H7 (cell line): ENCODE data around the gene TRPV3. TPM values are rescaled to one million over a fixed set of nuclear protein-coding genes. Genes with fewer than 3 reads are reported as not detected.
"Not testable (repeated sequence)": the region's sequence is repeated elsewhere in the genome, so short reads cannot be mapped to it uniquely, and the experiment has no call there.

Source experiments
- DNase-seq: peaks from one replicate; pipeline ENCODE4 v3.0.0; 2012
- H3K27me3 ChIP-seq: 2 replicates; pipeline ENCODE4 v1.6.0; 2011; ENCODE audit warnings: mild to moderate bottlenecking, low read length; ENCODE audit not compliant: control insufficient read depth, insufficient read depth
- H3K36me3 ChIP-seq: replicated peaks from 2 replicates; pipeline ENCODE4 v1.5.1; 2011; ENCODE audit warnings: low read length; ENCODE audit not compliant: control insufficient read depth, insufficient read depth
- H3K4me3 ChIP-seq: 2 replicates; pipeline ENCODE4 v1.5.1; 2011; ENCODE audit warnings: low read depth, mild to moderate bottlenecking, control low read depth, low read length, moderate library complexity; ENCODE audit not compliant: insufficient read depth
- total RNA-seq: library from RNA; depleted of rRNA; stranded (reverse); fragments of >200 nt; shearing (Covaris generic); gene quantifications from 2 replicates; pipeline ENCODE4 v1.2.3, GENCODE V29; 2014

Gene TRPV3
- total RNA-seq, 1 experiment from 2014 or later: 0.69 TPM

DNA sequence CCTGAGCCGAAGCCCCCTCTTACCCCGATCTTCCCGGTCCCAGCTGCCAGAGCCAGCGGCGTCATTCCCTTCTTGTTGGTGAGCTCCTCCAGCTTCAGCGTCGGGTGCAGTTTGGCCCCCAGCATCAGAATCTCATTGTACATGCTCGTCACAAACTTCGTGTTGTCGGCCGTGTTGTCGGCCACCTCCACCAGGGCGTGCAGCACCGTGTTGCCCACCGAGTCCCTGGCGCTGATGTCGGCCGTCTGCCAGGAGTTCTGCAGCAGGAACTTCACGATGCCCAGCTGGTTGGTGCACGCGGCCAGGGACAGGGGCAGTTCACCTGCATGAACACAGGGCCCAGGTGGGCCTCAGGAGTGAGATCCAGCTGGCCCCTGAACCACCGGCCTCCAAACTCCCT is 32.2 kb upstream of the TRPV3 start:
- no peaks in the 10 kb centered on the region for H3K27me3 ChIP-seq
- DNase-seq: peak; percentile 49
- peaks cover 2% of the 10 kb centered on the region for H3K36me3 ChIP-seq
- H3K4me3 ChIP-seq: no peak overlapping the region

DNA sequence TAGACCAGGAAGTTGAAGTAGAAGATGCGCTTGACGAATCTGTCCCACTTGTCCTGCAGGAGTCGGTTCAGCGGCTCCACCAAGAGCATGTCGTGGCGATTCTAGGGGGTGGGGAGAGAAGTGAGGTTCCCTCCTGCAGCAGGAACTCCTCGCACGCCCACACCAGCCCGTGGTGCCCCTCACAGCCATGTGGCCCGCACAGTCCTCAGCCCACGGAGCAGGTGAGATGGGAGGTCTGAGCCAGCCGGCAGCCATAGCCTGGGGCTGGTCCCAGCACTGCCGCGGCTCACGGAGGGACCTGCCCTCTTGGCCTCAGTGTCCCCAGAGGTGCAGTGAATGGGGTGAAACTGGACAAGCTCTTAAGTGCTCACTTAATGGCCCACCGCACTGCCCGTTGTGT is 28.2 kb upstream of the TRPV3 start:
- H3K27me3 ChIP-seq: no peaks in the 10 kb centered on the region
- no peak overlapping the region for H3K4me3 ChIP-seq
- H3K36me3 ChIP-seq: peaks cover 2% of the 10 kb centered on the region
- DNase-seq: peak; percentile 46

DNA sequence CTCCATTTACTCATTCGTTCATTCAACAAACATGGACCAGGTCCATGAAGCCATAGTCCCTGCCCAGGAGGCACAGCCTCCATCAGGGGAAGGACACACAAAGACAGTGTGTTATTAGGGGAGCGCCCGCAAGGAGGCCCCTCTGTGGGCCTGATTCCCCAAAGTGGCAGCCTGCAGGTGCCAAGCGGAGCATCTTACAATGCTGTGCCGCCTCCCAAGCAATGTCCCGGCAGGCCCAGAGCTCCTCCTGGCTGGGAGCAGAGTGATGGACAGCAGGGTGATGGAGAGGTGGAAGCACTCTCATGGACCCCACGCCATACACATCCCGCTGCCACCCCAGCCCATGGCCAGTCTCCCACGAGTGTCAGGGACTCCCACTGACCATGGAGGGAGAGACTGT is 25.8 kb upstream of the TRPV3 start:
- Histone ChIP-seq H3K4me3 (no peak overlapping the region), H3K27me3 (no peaks in the 10 kb centered on the region), H3K36me3 (peaks cover 2% of the 10 kb centered on the region)
- peak; percentile 47 for DNase-seq

DNA sequence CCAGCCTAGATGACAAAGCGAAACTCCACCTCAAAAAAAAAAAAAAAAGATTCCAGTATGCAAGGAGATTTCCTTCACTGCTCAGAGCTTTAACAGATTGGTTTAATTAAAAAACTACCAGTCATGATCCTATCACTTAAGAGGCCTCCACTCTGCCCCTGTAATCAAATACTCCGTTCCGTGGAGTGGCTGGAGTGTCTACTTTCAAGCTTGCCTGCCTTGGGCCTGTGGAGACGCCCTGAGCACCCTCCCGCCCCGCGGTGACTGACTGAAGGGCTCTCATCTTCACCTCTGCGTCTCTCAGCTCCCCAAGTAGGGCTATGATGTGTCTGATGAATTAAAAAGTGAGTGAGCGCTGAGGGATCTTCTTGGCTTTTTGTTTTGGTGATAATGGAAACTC is 25.3 kb upstream of the TRPV3 start:
- Histone ChIP-seq H3K4me3 (no peak overlapping the region), H3K27me3 (no peaks in the 10 kb centered on the region), H3K36me3 (no peaks in the 10 kb centered on the region; the same call in 1 of the 2 replicates)
- DNase-seq: peak; percentile 23

DNA sequence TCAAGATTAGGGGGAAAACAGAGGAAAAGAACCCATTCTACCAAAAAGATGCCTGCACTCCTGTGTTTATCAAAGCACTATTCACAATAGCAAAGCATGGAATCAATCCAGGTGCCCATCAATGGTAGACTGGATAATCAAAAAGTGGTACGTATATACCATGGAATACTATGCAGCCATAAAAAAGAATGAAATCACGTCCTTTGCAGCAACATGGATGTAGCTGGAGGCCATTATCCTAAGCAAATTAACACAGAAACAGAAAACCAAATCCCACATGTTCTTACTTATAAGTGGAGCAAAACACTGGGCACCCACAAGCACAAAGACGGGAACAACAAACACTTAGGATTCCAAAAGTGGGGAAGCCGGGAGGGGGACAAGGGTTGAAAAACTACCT is 21.1 kb upstream of the TRPV3 start:
- not testable (repeated sequence) for DNase-seq, H3K27me3 ChIP-seq, H3K36me3 ChIP-seq, H3K4me3 ChIP-seq

DNA sequence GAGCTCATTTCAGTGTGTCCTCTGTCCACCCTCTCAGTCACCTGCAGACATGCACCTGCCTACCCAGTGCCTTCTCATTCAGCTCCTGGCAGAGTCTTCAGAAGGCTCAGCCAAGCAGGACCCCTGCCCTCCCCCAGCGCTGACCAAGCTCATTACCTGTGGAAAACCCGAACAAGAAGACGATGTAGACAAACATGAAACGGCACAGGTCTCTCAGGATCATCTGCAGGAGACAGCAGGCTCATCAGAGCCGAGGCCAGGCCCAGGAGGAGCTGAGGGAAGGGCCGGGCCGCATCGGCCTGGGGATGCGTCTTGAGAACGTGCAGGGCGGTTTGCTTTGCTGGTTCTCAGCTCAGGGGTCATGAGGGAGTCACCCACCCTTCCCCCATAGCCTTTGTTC is 19.4 kb upstream of the TRPV3 start:
- DNase-seq: peak; percentile 26
- H3K36me3 ChIP-seq: no peaks in the 10 kb centered on the region
- H3K4me3 ChIP-seq: no peak overlapping the region
- no peaks in the 10 kb centered on the region for H3K27me3 ChIP-seq

DNA sequence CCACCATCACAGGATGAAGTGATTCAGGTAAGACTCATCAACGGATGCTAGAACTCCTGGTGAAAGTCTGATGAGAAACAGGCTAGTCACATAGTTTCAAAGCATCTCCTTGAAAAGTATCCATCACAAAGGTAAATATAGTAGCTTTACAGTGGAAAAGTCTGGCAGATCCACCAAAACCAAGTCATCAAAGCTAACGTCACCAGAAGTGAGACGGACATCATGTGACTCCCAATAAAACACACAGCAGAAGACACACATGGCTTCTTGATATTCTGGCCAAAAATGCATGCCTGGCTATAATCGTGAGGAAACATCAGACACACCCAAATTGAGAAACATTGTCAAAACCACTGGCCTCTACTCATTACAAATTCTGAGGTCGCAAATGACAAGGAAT is 17.9 kb upstream of the TRPV3 start:
- Histone ChIP-seq H3K27me3 (no peaks in the 10 kb centered on the region), H3K4me3 (no peak overlapping the region), H3K36me3 (no peaks in the 10 kb centered on the region)
- no peak for DNase-seq

DNA sequence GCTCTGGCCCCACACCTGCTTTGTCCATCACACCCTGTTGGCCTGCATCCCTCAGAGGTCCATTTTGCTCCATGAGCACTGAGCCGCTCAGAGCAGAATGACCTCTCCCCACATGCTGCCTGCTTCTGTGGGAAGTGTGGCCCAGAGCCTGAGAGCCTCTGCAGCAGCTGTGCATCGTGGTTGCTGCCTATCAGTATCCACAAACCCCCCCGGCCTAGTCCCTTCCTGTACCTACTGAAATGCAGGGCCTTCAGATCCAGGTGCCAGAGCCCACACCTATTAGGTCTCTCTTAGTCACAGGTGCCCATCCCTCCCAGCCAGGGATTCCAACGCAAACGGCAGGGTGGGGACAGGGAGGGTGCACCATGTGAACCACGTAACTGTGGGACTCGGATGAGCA is 16.6 kb upstream of the TRPV3 start:
- Histone ChIP-seq H3K4me3 (no peak overlapping the region), H3K36me3 (no peaks in the 10 kb centered on the region), H3K27me3 (no peaks in the 10 kb centered on the region)
- no peak for DNase-seq

DNA sequence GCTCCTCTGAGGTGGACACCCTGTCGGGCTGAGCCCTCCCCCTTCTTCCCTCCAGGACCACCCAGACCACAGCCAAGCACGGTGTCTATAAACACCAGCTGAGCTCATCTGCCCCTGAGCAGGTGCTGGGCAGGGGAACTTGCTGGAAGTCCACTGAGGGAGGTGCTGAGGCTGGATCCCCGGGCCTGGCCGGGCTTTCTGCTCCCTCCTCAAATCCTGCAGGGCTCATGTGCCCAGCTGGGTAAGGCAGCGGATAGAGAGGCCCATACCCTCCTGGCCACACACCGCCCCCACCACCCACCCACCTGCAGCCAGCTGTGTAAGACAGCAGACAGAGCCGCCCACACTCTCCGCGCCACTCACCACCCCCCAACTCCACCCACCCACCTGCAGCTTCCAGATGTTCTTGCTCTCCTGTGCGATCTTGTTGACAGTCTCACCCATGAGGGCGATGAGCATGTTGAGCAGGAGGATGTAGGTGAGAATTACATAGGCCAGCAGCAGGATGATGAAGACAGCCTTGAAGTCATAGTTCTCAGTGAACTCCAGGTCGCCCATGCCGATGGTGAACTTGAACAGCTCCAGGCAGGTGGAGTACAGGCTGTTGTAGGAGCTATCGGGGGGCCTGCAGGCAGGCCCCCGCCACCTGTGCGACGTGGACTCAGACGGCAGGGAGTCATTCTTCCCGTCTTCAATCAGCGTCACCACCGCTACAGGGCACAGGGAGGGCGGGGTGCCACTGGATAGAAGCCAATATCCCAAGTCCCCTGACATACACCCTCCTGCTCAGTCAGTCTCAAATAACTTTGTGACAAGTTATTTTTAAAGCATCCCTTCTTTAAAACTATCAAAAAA is 15.9 kb upstream of the TRPV3 start:
- Histone ChIP-seq H3K4me3 (no peak overlapping the region), H3K27me3 (no peaks in the 10 kb centered on the region), H3K36me3 (no peaks in the 10 kb centered on the region)
- DNase-seq: peak; percentile 26

DNA sequence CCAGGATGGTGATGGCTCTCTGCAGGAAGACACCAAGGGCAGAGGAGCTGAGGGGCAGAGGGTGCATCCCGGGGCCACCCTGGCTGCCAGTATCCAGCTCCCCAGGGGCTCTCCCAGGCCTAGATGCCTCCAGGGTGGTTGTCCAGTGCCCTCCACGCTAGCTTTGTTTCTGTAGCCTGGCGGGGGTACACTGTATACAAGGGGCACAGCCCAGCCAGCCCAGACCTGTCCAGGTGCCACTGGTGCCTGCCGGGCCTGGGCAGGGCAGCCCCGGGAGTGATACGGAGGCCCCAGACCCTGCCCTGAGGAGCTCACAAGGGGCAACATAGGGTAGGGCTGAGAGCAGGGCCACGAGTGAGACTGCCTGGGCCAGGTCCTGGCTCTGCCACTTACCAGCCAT is 14.6 kb upstream of the TRPV3 start:
- Histone ChIP-seq H3K27me3 (no peaks in the 10 kb centered on the region), H3K4me3 (no peak overlapping the region), H3K36me3 (no peaks in the 10 kb centered on the region)
- peak; percentile 13 for DNase-seq

DNA sequence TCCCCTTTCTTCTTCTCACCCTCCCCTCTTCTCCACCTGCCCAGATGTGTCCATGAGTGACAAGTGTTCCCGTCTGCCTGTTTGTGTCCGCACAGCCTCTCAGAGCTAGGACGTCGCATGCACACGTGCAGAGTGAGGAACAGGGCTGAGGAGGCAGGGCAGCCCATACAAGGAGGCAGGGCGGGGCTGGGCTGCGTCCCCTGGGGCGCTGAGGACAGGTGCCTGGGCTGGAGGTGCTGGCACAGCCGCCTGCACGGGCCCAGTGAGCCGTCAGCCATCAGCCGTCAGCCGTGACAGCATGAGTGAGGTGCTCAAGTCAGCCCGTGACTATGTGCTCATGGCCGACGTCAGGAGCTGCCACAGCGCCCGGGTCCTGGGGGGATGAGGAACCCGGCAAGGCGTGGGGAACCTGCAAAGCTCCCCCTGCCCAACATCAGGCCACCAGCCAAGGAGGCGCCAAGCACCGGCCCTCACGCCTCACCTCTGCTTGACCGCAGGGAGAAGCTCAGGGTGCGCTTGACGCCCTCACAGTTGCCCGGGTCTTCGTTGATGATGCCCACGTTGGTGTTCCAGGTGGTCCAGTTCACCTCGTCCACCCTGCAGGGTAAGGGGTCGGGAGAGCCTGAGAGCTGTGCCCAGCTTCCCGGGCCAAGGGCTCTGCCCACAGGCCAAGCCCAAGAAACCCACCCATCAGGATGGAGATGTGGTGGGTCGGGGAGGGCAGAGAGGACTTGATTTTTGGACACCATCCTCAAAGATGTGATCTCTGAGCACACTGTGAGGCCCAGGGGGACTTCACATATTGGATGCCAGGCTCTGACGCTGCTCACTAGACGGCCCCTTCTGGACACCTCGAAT is 13.7 kb upstream of the TRPV3 start:
- H3K36me3 ChIP-seq: peaks cover 1% of the 10 kb centered on the region; the same call in 1 of the 2 replicates
- no peak overlapping the region for H3K4me3 ChIP-seq
- H3K27me3 ChIP-seq: no peaks in the 10 kb centered on the region
- DNase-seq: peak; percentile 24

DNA sequence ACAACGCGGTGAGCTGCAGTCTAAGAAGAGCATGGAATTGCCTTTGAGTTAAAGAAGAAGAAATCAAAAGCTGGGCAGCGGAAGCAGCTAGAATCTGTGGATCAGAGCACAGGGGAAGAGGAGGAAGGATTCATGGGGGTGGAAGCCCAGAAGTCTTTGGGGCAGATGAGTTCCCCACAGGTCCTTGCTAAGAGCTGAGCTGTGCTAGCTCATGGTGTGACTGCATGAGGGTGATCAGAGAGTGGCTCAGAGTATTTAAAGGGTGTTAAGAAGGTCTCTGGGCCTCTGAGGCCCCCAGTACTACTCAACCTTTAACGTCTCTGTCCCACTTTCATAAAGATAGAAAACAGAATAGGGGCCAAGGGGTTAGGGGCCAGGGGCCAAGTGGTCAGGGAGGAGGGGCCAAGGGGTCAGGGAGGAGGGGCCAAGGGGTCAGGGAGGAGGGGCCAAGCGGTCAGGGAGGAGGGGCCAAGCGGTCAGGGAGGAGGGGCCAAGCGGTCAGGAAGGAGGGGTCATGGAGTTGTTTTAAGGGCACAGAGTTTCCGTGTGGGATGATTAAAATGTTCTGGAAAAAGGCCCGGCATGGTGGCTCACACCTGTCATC is 12.0 kb upstream of the TRPV3 start:
- no peak overlapping the region for H3K4me3 ChIP-seq
- H3K36me3 ChIP-seq: peaks cover 1% of the 10 kb centered on the region; the same call in 1 of the 2 replicates
- H3K27me3 ChIP-seq: no peaks in the 10 kb centered on the region
- peak; percentile 53 for DNase-seq

DNA sequence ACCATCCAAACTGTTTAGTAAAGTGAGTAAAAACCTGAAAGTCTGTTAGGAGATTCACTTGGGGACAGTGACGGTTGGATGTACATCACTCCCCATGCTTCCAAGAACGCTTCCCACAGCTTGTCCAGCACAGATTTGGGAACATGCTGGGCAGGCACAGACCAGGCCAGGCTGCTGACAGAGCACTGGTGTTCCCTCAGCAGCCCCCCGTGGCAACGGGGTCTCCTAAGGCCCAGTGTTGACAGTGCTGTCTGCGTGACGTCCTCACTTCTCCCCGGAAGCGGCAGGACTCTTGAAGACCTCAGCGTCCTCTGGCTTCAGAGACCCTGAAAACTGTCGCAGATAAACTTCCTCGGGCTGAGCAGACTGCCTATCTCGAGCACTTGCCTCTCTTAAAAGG is 8.9 kb upstream of the TRPV3 start:
- Histone ChIP-seq H3K36me3 (peaks cover 1% of the 10 kb centered on the region; the same call in 1 of the 2 replicates), H3K27me3 (no peaks in the 10 kb centered on the region), H3K4me3 (no peak overlapping the region)
- peak; percentile 27 for DNase-seq

DNA sequence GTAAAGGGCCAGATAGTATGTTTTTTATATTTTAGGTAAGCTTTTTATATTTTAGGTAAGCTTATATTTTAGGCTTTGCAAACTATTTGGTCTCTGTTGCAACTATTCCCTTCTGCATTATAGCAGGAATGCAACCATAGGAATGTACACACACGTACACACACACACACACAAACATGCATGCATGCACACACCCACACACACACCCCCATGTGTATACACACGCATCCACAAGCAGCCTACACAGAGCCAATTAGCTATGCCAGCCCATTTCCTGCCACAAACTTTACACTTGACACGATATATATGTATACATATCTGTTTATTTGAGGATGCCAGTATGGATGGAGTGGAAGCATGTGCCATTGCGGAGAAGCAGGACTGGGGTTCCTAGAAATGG is 7.5 kb upstream of the TRPV3 start:
- Histone ChIP-seq H3K36me3 (peaks cover 1% of the 10 kb centered on the region; the same call in 1 of the 2 replicates), H3K27me3 (no peaks in the 10 kb centered on the region), H3K4me3 (no peak overlapping the region)
- DNase-seq: peak; percentile 10
